GM12878 (cell line): ENCODE measurements around the gene CYP3A4.

ENCODE experiments used
- JUNB ChIP-seq: IDR thresholded peaks from 2 replicates; pipeline ENCODE4 v1.6.1; 2016; ENCODE audit warnings: antibody characterized with exemption, mild to moderate bottlenecking
- RAD51 ChIP-seq: fragments of 450-650 bp; IDR thresholded peaks from 2 replicates; pipeline ENCODE4 v1.6.1; 2016; ENCODE audit warnings: moderate library complexity, mild to moderate bottlenecking, inconsistent platforms
- TF ChIP-seq, protein P1 (sequence below), 3 experiments: IDR thresholded peaks in 2 of 3; conservative IDR thresholded peaks in 1 of 3; 2 replicates each; pipeline ENCODE4 v1.5.1; 2011; ENCODE audit warnings: low read depth in 3 of 3, low read length in 3 of 3, mild to moderate bottlenecking in 3 of 3, control low read depth in 2 of 3, moderate library complexity in 2 of 3, inconsistent platforms in 1 of 3, mixed read lengths in 1 of 3; ENCODE audit not compliant: control insufficient read depth in 2 of 3, insufficient read depth in 1 of 3; ENCODE audit errors: extremely low read depth in 1 of 3

- TF ChIP-seq JUNB (no peak), RAD51 (no peak)
- TF ChIP-seq, protein P1, sequence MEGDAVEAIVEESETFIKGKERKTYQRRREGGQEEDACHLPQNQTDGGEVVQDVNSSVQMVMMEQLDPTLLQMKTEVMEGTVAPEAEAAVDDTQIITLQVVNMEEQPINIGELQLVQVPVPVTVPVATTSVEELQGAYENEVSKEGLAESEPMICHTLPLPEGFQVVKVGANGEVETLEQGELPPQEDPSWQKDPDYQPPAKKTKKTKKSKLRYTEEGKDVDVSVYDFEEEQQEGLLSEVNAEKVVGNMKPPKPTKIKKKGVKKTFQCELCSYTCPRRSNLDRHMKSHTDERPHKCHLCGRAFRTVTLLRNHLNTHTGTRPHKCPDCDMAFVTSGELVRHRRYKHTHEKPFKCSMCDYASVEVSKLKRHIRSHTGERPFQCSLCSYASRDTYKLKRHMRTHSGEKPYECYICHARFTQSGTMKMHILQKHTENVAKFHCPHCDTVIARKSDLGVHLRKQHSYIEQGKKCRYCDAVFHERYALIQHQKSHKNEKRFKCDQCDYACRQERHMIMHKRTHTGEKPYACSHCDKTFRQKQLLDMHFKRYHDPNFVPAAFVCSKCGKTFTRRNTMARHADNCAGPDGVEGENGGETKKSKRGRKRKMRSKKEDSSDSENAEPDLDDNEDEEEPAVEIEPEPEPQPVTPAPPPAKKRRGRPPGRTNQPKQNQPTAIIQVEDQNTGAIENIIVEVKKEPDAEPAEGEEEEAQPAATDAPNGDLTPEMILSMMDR (IDR thresholded peaks at IDR 0.05 in 2 of 3, conservative IDR thresholded peaks at IDR 0.05 in 1 of 3; ENCODE audit: control insufficient read depth in 2 of 3, extremely low read depth in 1 of 3, insufficient read depth in 1 of 3, low read depth in 3 of 3, low read length in 3 of 3) = no peak
Observed at GRCh38 chr7:99829524-99830160, 45.7 kb upstream of the CYP3A4 start.
